DND-41 (cell line): ENCODE data around the gene CXCL10.

ENCODE experiments used
- ATAC-seq: fragments of 200-7000 bp; cut with Tn5 transposase; 3 replicates; pipeline ENCODE4 v1.9.1; 2021; ENCODE audit warnings: low read depth; ENCODE audit not compliant: insufficient read depth
- DNase-seq: peaks from one replicate; pipeline ENCODE4 v3.0.0-alpha.2; 2020
- H2AFZ ChIP-seq: 2 replicates; pipeline ENCODE4 v1.6.0; 2012; ENCODE audit warnings: low read depth, low read length
- H3K27ac ChIP-seq: 2 replicates; pipeline ENCODE4 v1.5.1; 2012; ENCODE audit warnings: low read length, inconsistent platforms
- H3K27me3 ChIP-seq: fragments of 200-600 bp; sonication (generic); 2 replicates; pipeline ENCODE4 v1.6.0; 2012; ENCODE audit warnings: low read length, mild to moderate bottlenecking, inconsistent platforms; ENCODE audit not compliant: insufficient read depth, poor library complexity
- H3K36me3 ChIP-seq: 2 replicates; pipeline ENCODE4 v1.5.1; 2012; ENCODE audit warnings: low read length, inconsistent platforms; ENCODE audit not compliant: insufficient read depth
- H3K4me1 ChIP-seq: 2 replicates; pipeline ENCODE4 v1.5.1; 2012; ENCODE audit warnings: mild to moderate bottlenecking, low read length; ENCODE audit not compliant: insufficient read depth
- H3K4me2 ChIP-seq: 2 replicates; pipeline ENCODE4 v1.6.0; 2012; ENCODE audit warnings: mild to moderate bottlenecking, moderate library complexity, low read length, inconsistent platforms; ENCODE audit not compliant: insufficient read depth
- H3K4me3 ChIP-seq, 2 experiments: fragments of 200-600 bp in 1 of 2; shearing (Covaris generic) in 1 of 2; 2 replicates each; pipeline ENCODE4 v1.5.1; 2012 to 2016; ENCODE audit warnings: inconsistent platforms in 2 of 2, low read length in 2 of 2, mild to moderate bottlenecking in 2 of 2, low read depth in 1 of 2, moderate library complexity in 1 of 2
- H3K79me2 ChIP-seq: 2 replicates; pipeline ENCODE4 v1.6.0; 2012; ENCODE audit warnings: low read length, inconsistent platforms; ENCODE audit not compliant: insufficient read depth
- H3K9ac ChIP-seq: 2 replicates; pipeline ENCODE4 v1.6.0; 2012; ENCODE audit warnings: low read depth, mild to moderate bottlenecking, inconsistent platforms, low read length, moderate library complexity
- H3K9me3 ChIP-seq: 2 replicates; pipeline ENCODE4 v1.5.1; 2012; ENCODE audit warnings: low read length, moderate library complexity, mild to moderate bottlenecking, inconsistent platforms; ENCODE audit not compliant: insufficient read depth, severe bottlenecking
- H4K20me1 ChIP-seq: 2 replicates; pipeline ENCODE4 v1.6.0; 2012; ENCODE audit warnings: low read length; ENCODE audit not compliant: insufficient read depth
- CTCF ChIP-seq: IDR thresholded peaks from 2 replicates; pipeline ENCODE4 v1.5.1; 2012; ENCODE audit warnings: borderline replicate concordance, low read length, moderate library complexity, mild to moderate bottlenecking; ENCODE audit not compliant: poor library complexity, severe bottlenecking; ENCODE audit errors: extremely low read depth
- EZH2 ChIP-seq: IDR thresholded peaks from 3 replicates; pipeline ENCODE4 v1.6.1; 2012; ENCODE audit warnings: borderline replicate concordance, low read depth, mild to moderate bottlenecking, moderate library complexity, low read length, inconsistent platforms; ENCODE audit not compliant: severe bottlenecking

Gene CXCL10

GRCh38 chr4:76028350-76028765 is 5.1 kb upstream of the CXCL10 start:
- H3K4me3 ChIP-seq: no peak overlapping the region

GRCh38 chr4:76024065-76024464 is 768 bp upstream of the CXCL10 start:
- no peak overlapping the region for H3K9ac ChIP-seq
- H3K4me3 ChIP-seq: no peak overlapping the region
- H3K27ac ChIP-seq: no peak overlapping the region
- TF ChIP-seq CTCF (no peak), EZH2 (no peak)
- DNase-seq: no peak
- H2AFZ ChIP-seq: no peak overlapping the region
- H3K4me2 ChIP-seq: no peak overlapping the region
- peaks cover 5% of the 10 kb centered on the region; the same call in 1 of the 2 replicates for H3K4me1 ChIP-seq
- H3K27me3 ChIP-seq: peaks cover 15% of the 10 kb centered on the region
- no peaks in the 10 kb centered on the region for H3K36me3 ChIP-seq
- no peak for ATAC-seq
- H4K20me1 ChIP-seq: no peaks in the 10 kb centered on the region
- H3K79me2 ChIP-seq: no peaks in the 10 kb centered on the region
- H3K9me3 ChIP-seq: no peaks in the 10 kb centered on the region

More at GRCh38 chr4:76028350-76028765, 5.1 kb upstream of the CXCL10 start:
- H3K27ac ChIP-seq: no peak overlapping the region
- no peaks in the 10 kb centered on the region for H3K36me3 ChIP-seq
- ATAC-seq (no peak), DNase-seq (no peak)
- no peak for TF ChIP-seq CTCF
- no peak for TF ChIP-seq EZH2
- H3K79me2 ChIP-seq: no peaks in the 10 kb centered on the region
- H3K4me1 ChIP-seq: peaks cover 5% of the 10 kb centered on the region; the same call in 1 of the 2 replicates
- H3K9me3 ChIP-seq: no peaks in the 10 kb centered on the region
- peaks cover 18% of the 10 kb centered on the region for H3K27me3 ChIP-seq
- H3K4me2 ChIP-seq: peak overlapping the region; percentile 23; the same call in 1 of the 2 replicates
- H4K20me1 ChIP-seq: no peaks in the 10 kb centered on the region
- H2AFZ ChIP-seq: no peak overlapping the region
- H3K9ac ChIP-seq: no peak overlapping the region

GRCh38 chr4:76022677-76023076 is 620 bp downstream of the CXCL10 start:
- DNase-seq: no peak
- Histone ChIP-seq H3K9me3 (no peaks in the 10 kb centered on the region), H2AFZ (no peak overlapping the region), H3K4me3 (no peak overlapping the region), H3K4me1 (no peaks in the 10 kb centered on the region), H3K27ac (no peak overlapping the region), H3K4me2 (no peak overlapping the region), H3K79me2 (no peaks in the 10 kb centered on the region), H3K27me3 (peaks cover 9% of the 10 kb centered on the region), H4K20me1 (no peaks in the 10 kb centered on the region), H3K9ac (no peak overlapping the region), H3K36me3 (no peaks in the 10 kb centered on the region)
- ATAC-seq: no peak
- no peak for TF ChIP-seq EZH2
- TF ChIP-seq CTCF: no peak

- Histone ChIP-seq H3K9ac (no peak overlapping the region), H3K27me3 (peaks cover 9% of the 10 kb centered on the region), H3K36me3 (no peaks in the 10 kb centered on the region), H3K9me3 (no peaks in the 10 kb centered on the region), H3K4me1 (no peaks in the 10 kb centered on the region), H3K4me2 (no peak overlapping the region), H4K20me1 (no peaks in the 10 kb centered on the region), H3K27ac (no peak overlapping the region), H2AFZ (no peak overlapping the region), H3K79me2 (no peaks in the 10 kb centered on the region), H3K4me3 (no peak overlapping the region)
- TF ChIP-seq CTCF (no peak), EZH2 (no peak)
- DNase-seq (no peak), ATAC-seq (no peak)
Observed at GRCh38 chr4:76022031-76022430, 1.3 kb downstream of the CXCL10 start.
